Common myeloid progenitor, CD34-positive (primary cell): Measurements from ENCODE around the gene TWF1.

ENCODE experiments used
- CTCF ChIA-PET: fragments of 350-600 bp; sonication (Branson Sonifier 250); formaldehyde crosslinking; loops from one replicate; lab custom pipeline; 2021; ENCODE audit warnings: antibody characterized with exemption; lab: Charles Lee
- POLR2A ChIA-PET: fragments of 350-600 bp; sonication (Branson Sonifier 250); formaldehyde crosslinking; loops from one replicate; lab custom pipeline; 2021; ENCODE audit warnings: antibody characterized with exemption; lab: Charles Lee
- DNase-seq, 3 donors: peaks; one replicate each; pipeline versions ENCODE4 v3.0.0 to v3.0.0-alpha.2; 2013
- H3K27ac ChIP-seq, 2 experiments: 1 replicate in 1 of 2; 2 replicates in 1 of 2; pipeline ENCODE4 v1.7.0; 2013; ENCODE audit warnings: inconsistent platforms in 2 of 2, low read length in 2 of 2, mild to moderate bottlenecking in 2 of 2, low read depth in 1 of 2, moderate library complexity in 1 of 2; ENCODE audit not compliant: severe bottlenecking in 2 of 2, insufficient read depth in 1 of 2, poor library complexity in 1 of 2
- H3K27me3 ChIP-seq, 5 experiments: replicated peaks in 2 of 5; 1 replicate in 3 of 5; 2 replicates in 2 of 5; pipeline versions ENCODE4 v1.6.1 to v1.7.0; 2013; ENCODE audit warnings: low read length in 4 of 5, mild to moderate bottlenecking in 2 of 5, moderate library complexity in 2 of 5, inconsistent platforms in 1 of 5; ENCODE audit not compliant: insufficient read depth in 5 of 5, control insufficient read depth in 4 of 5
- H3K36me3 ChIP-seq, 4 experiments: 1 replicate in 2 of 4; 2 replicates in 2 of 4; pipeline versions ENCODE4 v1.6.1 to v1.7.0; 2013; ENCODE audit warnings: low read length in 3 of 4, control low read depth in 1 of 4, mild to moderate bottlenecking in 1 of 4; ENCODE audit not compliant: control insufficient read depth in 4 of 4, insufficient read depth in 4 of 4
- H3K4me1 ChIP-seq, 4 experiments: 1 replicate in 3 of 4; 2 replicates in 1 of 4; pipeline versions ENCODE4 v1.6.1 to v1.7.1; 2013; ENCODE audit warnings: low read length in 3 of 4, mild to moderate bottlenecking in 3 of 4, control low read depth in 1 of 4, inconsistent platforms in 1 of 4, moderate library complexity in 1 of 4; ENCODE audit not compliant: control insufficient read depth in 4 of 4, insufficient read depth in 4 of 4; ENCODE audit errors: control extremely low read depth in 1 of 4
- H3K4me3 ChIP-seq, 7 experiments: 1 replicate in 4 of 7; 2 replicates in 3 of 7; pipeline versions ENCODE4 v1.5.1 to v1.7.0; 2013; ENCODE audit warnings: mild to moderate bottlenecking in 7 of 7, low read length in 6 of 7, moderate library complexity in 6 of 7, inconsistent platforms in 2 of 7, low read depth in 2 of 7, control low read depth in 1 of 7; ENCODE audit not compliant: insufficient read depth in 4 of 7, control insufficient read depth in 1 of 7; ENCODE audit errors: extremely low read depth in 1 of 7
- H3K9me3 ChIP-seq, 5 experiments: 1 replicate in 4 of 5; 2 replicates in 1 of 5; pipeline versions ENCODE4 v1.6.1 to v1.7.1; 2013; ENCODE audit warnings: low read length in 4 of 5, mild to moderate bottlenecking in 2 of 5, inconsistent platforms in 1 of 5, low read depth in 1 of 5, moderate library complexity in 1 of 5; ENCODE audit not compliant: control insufficient read depth in 4 of 5, insufficient read depth in 2 of 5; ENCODE audit errors: control extremely low read depth in 1 of 5
- WGBS: methylation state at CpG from one replicate; pipeline ENCODE4 v1.1.5; 2013; ENCODE audit not compliant: insufficient coverage; 5-methylcytosine and 5-hydroxymethylcytosine counted together

Gene TWF1

DNA sequence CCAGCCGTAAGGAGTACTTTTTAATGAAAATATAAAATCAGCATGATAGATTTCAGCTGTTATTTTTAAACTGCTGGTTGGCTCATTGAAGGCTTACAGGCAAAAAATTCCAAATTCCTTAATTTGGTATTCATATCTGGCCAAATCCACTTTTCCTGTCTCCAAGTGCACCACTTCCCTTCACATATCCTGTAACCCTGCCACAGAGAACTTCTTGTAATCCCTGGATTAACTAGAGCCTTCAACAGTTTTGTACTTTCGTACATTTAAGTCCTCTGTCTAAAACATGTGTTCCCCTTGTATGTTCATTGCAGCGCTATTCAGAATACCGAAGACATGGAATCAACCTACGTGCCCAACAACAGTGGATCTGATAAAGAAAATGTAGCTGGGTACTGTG lies 57.1 kb downstream of the TWF1 start:
- no peaks in the 10 kb centered on the region for H3K27me3 ChIP-seq
- WGBS: 100% methylated on average over 3 of the region's 5 CpGs
- CTCF ChIA-PET: interaction anchor here (1.3 kb wide), 1 partner anchor 23 kb away, joined by 3 read pairs; no protein-coding TSS in a partner anchor
- H3K27ac ChIP-seq: no peak overlapping the region
- POLR2A ChIA-PET: no interaction called here
- peaks cover 6 to 25% (median 21%) of the 10 kb centered on the region in 4 experiments for H3K36me3 ChIP-seq
- H3K4me3 ChIP-seq: no peak overlapping the region
- no peak for DNase-seq
- peaks cover 0 to 5% (median 0%) of the 10 kb centered on the region in 5 experiments for H3K9me3 ChIP-seq
- H3K4me1 ChIP-seq: no peaks in the 10 kb centered on the region

DNA sequence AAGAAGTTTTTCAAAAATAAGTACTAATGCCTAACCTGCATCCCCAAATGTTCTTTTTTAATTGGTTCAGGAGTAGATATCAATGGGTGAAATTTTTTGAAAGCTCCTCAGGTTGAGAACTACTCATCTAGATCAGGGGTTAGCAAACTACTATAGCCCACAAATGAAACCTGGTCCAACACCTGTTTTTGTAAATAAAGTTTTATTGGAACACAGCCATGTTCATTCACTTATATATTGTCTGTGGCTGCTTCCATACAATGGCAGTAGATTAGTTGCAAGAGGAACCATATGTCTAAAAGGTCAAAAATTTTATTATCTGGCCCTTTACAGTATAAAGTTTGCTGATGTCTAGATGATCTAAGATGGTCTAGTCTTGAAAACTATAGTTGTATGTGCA lies 61.3 kb downstream of the TWF1 start:
- Histone ChIP-seq H3K9me3 (no peaks in the 10 kb centered on the region), H3K36me3 (peaks cover 3 to 41% (median 32%) of the 10 kb centered on the region in 4 experiments), H3K27me3 (no peaks in the 10 kb centered on the region), H3K4me3 (no peak overlapping the region), H3K27ac (no peak overlapping the region), H3K4me1 (no peaks in the 10 kb centered on the region)
- POLR2A ChIA-PET: no interaction called here
- no peak for DNase-seq
- CTCF ChIA-PET: no interaction called here
